Skeletal muscle cell (primary cell): ENCODE data around the gene DCP1B.
A peak's percentile ranks its signal among the peaks of the same experiment; 100 is the strongest.
"Not testable (repeated sequence)": the region's sequence is repeated elsewhere in the genome, so short reads cannot be mapped to it uniquely, and the experiment has no call there.

Experiments used
- DNase-seq: peaks from one replicate; pipeline ENCODE4 v3.0.0-alpha.2; 2010; ENCODE audit warnings: low read depth
- H3K4me3 ChIP-seq: 2 replicates; pipeline ENCODE4 v1.5.1; 2011; ENCODE audit warnings: low read depth, mild to moderate bottlenecking, control low read depth, low read length, moderate library complexity

The DCP1B gene

DNA sequence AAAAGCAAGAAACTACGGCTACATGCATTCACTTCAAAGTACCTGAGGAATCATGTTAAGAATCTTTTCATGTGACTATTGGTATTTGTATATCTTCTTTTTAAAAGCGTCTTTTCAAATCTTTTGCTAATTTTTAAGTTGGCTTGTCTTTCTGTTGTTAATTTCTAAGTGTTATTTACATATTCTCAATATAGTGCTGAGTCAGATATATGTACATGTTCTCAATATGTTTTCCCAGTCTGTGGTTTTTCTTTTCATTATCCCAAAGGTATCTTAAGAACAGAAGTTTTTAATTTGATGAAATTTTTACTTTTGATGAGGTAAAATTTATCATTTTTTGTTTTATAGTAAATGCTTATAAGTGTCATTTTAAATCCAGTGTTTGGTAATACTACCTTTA is 24.0 kb downstream of the DCP1B start:
- no peak for DNase-seq
- H3K4me3 ChIP-seq: no peak overlapping the region

- peak; percentile 19 for DNase-seq
Measured at GRCh38 chr12:1978078-1978862, 26.0 kb downstream of the DCP1B start.

GRCh38 chr12:1977588-1977987 is 26.7 kb downstream of the DCP1B start:
- H3K4me3 ChIP-seq: no peak overlapping the region
- no peak for DNase-seq

More at GRCh38 chr12:1978078-1978862, 26.0 kb downstream of the DCP1B start:
- no peak overlapping the region for H3K4me3 ChIP-seq

DNA sequence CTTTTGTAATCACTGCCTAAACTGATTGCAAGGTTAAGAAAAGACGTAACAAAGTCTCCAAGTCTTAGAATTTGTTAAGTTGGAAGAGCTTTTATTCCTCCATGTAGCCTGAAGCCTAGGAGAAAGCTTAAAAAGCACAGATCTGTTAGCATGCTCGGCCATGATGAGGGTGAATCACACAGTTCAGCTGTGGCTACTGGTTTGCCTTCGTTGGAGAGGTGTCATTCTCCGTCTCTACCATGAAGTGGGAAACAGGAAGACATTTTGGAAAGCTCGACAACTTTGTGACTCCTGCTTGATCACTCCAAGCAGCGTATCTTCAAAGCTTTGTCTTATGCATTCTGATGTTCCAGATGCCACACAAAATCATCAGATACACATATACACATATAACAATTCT is 27.1 kb downstream of the DCP1B start:
- no peak overlapping the region for H3K4me3 ChIP-seq
- no peak for DNase-seq

GRCh38 chr12:1974812-1975211 is 29.4 kb downstream of the DCP1B start:
- DNase-seq: no peak

GRCh38 chr12:1972856-1973317 is 31.4 kb downstream of the DCP1B start:
- no peak overlapping the region for H3K4me3 ChIP-seq
- DNase-seq: peak; percentile 25

More at GRCh38 chr12:1974812-1975211, 29.4 kb downstream of the DCP1B start:
- H3K4me3 ChIP-seq: no peak overlapping the region

DNA sequence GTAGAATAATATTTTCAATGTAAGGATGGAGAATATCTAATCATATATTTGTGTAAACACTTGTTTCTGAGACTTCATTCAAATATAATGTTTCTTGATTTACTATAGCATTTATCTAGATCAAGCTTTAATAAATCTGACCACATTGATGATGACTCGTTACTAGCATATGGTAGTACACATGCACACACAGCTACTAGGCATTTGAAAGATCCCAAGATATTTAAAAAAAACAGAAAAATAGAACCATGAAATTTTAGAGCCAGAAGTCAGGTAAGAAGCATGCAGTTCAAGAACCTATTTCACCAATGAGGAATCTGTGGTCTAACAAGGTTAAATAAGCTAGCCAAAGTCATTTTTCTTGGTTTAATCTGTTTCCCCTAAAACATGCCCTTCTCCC is 32.0 kb downstream of the DCP1B start:
- DNase-seq: peak; percentile 30
- no peak overlapping the region for H3K4me3 ChIP-seq

GRCh38 chr12:1970331-1970900 is 33.8 kb downstream of the DCP1B start:
- no peak for DNase-seq
- no peak overlapping the region for H3K4me3 ChIP-seq

- H3K4me3 ChIP-seq: no peak overlapping the region
- DNase-seq: no peak
Measured at GRCh38 chr12:1966561-1967226, 37.6 kb downstream of the DCP1B start.

- H3K4me3 ChIP-seq: no peak overlapping the region
- DNase-seq: no peak
Measured at GRCh38 chr12:1965916-1966315, 38.3 kb downstream of the DCP1B start.

GRCh38 chr12:1962051-1963020 is 41.9 kb downstream of the DCP1B start:
- no peak overlapping the region for H3K4me3 ChIP-seq
- no peak for DNase-seq

GRCh38 chr12:1956716-1957115 is 47.5 kb downstream of the DCP1B start:
- no peak overlapping the region for H3K4me3 ChIP-seq
- no peak for DNase-seq

- DNase-seq: no peak
Measured at GRCh38 chr12:1949771-1950470, 54.3 kb downstream of the DCP1B start.

GRCh38 chr12:1948883-1949282 is 55.4 kb downstream of the DCP1B start:
- DNase-seq: no peak
- no peak overlapping the region for H3K4me3 ChIP-seq

More at GRCh38 chr12:1949771-1950470, 54.3 kb downstream of the DCP1B start:
- no peak overlapping the region for H3K4me3 ChIP-seq

DNA sequence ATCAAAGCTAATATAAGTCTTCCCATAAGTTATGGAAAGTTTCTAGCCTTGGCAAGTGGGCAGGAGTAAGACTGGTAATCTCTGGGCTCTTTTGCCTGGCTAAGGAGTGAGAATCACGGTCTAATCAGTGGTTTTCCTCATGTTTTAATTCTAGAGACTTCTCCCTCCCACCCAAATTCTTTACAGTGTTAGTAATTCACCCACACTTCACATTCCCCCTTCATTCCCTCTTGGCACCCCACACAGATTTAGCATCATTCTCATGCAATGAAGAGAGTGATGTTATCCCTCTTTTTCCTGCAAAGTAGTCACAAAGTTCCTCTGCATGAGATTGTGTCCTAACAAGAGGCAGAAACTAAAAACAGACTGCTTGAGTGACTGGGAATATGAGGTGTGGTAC is 57.2 kb downstream of the DCP1B start:
- peak; percentile 25 for DNase-seq
- H3K4me3 ChIP-seq: no peak overlapping the region

GRCh38 chr12:1946296-1946695 is 58.0 kb downstream of the DCP1B start:
- no peak for DNase-seq
- H3K4me3 ChIP-seq: no peak overlapping the region

DNA sequence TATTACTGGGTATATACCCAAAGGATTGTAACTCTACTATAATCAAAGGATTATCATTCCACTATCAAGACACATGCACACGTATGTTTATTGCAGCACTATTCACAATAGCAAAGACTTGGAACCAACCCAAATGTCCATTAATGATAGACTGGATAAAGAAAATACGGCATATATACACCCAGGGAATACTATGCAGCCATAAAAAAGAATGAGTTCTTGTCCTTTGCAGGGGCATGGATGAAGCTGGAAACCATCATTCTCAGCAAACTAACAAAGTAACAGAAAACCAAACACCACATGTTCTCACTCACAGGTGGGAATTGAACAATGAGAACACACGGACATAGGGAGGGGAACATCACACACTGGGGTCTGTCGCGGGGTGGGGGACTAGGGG is 58.8 kb downstream of the DCP1B start:
- DNase-seq, H3K4me3 ChIP-seq: not testable (repeated sequence)

GRCh38 chr12:1939801-1940607 is 64.3 kb downstream of the DCP1B start:
- H3K4me3 ChIP-seq: no peak overlapping the region
- no peak for DNase-seq
